GM21723 (cell line): ENCODE data around the gene PTTG2.
"Not testable (repeated sequence)": the region's sequence is repeated elsewhere in the genome, so short reads cannot be mapped to it uniquely, and the experiment has no call there.

Source experiments
- ATAC-seq: cut with Tn5 transposase; IDR thresholded peaks from one replicate; pipeline ENCODE4 v1.9.1; 2021; ENCODE audit warnings: mild to moderate bottlenecking, moderate library complexity; ENCODE audit not compliant: unreplicated experiment

PTTG2 gene

GRCh38 chr4:37953620-37954293, 6.4 kb upstream of the PTTG2 start:
- no peak for ATAC-seq

GRCh38 chr4:37956941-37957340, 3.3 kb upstream of the PTTG2 start:
- no peak for ATAC-seq

DNA sequence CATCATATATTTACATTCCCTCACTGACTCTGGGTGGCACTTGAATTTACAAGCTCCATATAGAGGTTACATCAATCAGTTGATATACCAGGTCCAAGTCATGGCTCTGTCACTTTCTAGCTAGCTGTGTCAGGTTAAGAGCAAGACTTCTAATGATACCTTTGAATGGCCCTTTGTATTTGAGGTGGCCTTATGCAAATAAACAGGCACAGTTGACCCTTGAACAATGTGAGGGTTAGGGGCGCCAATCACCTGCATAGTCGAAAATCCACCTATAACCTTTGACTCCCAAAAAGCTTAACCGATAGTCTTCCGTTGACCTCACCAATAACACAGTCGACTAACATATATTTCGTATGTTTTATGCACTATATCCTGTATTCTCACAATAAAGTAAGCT, 1.3 kb upstream of the PTTG2 start:
- no peak for ATAC-seq

GRCh38 chr4:37960679-37961450, 667 bp downstream of the PTTG2 start:
- ATAC-seq = no peak

GRCh38 chr4:37964734-37965457, 4.7 kb downstream of the PTTG2 start:
- ATAC-seq = peak; percentile 78

- ATAC-seq = no peak
Measured at GRCh38 chr4:37966044-37966443, 5.8 kb downstream of the PTTG2 start.

- no peak for ATAC-seq
Measured at GRCh38 chr4:37967736-37968135, 7.5 kb downstream of the PTTG2 start.

- no peak for ATAC-seq
Measured at GRCh38 chr4:37968747-37969146, 8.5 kb downstream of the PTTG2 start.

DNA sequence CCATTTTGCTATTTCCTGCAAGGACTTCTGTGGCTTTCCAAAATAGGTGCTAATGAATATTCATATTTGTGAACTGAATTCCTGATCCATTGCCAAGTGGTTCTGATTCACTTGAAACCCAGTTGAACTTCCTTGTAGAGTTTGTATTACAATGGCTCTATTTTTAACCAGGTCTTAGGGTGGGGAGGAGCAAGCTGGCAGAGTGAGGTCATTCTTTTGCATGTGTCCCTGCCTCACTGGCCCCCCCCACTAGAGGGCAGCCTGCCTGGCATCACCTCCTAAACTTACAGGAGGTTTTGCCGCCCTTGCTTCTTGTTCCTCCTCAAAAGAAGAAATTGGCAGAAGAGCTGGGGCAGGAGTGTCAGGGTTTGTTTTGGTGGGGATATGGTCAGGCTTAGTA, 10.5 kb downstream of the PTTG2 start:
- ATAC-seq = no peak

DNA sequence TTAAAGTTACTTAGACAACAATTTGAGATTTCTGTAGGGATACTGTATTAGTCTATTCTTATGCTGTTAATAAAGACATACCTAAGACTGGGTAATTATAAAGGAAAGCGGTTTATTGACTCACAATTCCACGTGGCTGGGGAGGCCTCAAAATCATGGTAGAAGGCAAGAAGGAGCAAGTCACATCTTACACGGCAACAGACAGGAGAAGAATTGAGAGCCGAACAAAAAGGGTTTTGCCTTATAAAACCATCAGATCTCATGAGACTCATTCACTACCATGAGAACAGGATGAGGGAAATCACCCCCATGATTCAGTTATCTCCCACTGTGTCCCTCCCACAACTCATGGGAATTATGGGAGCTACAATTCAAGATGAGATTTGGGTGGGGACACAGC, 11.0 kb downstream of the PTTG2 start:
- no peak for ATAC-seq

DNA sequence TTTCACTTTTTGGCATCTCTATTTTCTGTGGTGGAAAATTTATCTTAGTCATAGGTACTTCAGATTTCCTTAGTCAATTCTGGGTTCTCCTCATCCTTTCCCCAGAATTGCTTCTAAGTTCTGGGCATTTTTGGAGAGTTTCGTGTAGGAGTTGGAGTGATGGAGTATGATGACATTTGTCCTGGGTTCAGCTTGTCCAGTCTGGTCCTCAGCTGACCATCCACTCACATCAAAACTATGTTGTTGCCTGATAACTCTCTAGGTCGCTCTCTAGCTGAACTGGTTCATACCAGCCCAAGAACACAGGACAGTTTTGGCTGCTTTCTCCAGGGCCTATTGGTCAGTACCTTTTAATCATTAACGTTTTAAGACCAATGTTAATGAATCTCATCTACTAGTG, 13.2 kb downstream of the PTTG2 start:
- no peak for ATAC-seq

GRCh38 chr4:37975321-37975822, 15.2 kb downstream of the PTTG2 start:
- not testable (repeated sequence) for ATAC-seq

GRCh38 chr4:37976507-37976906, 16.3 kb downstream of the PTTG2 start:
- ATAC-seq = no peak

DNA sequence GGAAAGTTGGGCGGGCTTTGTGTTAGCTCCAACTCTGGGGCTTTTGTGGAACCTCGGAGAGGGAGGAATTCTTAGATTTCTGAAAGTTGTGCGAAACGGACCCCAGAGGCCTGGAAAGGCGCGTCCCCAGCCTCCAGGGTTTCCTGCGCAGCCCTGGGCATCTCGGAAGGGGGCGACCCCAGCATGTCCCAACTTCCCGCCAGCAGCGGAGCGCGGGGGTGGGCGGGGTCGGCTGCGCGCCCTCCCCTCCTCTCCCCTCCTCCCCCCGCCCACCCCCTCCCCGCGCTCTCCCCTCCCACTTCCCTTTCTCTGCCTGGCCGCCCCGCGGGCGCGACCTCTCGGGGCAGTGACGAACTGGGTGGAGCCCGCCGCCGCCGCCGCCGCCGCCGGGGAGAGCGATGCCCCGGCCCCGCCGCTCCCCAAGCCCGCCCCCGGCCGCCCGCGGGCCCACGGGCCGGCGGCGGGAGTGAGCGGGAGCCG, 16.8 kb downstream of the PTTG2 start:
- ATAC-seq = peak; percentile 83

DNA sequence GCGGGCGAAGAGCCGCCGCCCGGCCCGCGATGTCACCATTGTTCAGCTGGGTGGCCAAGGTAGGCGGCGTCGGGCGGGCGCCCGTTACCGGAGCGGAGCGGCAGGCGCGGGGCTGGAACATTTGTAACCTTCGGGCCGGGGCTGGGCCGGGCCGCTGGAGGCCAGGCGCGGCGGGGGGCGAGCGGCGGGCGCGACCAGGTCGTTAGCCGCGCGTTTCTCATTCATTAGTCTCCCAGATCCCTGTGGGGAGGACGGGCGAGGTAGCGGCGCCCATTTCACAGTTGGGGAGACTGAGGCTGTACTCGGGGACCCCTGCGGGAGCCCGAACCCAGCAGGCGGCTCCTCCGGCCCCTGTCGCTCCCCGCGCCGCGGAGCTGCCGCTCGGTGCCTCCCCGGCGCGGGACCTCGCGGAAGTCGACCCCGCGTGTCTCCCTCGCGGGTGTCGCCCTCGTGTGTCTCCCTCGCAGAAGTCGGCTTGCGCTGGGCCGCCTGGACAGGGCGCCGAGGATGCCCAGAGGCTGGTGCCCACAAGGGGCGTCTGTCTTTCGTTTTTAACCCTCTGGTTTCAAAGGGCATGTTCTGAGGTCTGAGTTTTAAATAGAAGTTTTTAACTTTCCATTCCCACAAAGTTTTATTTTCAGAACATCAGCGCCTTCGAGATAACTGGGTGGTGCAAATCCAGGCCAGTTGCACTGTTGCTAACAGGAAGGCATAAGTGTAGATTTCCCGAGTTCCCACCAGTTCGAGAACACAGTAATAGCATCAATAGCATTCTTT, 17.5 kb downstream of the PTTG2 start:
- peak; percentile 67 for ATAC-seq

DNA sequence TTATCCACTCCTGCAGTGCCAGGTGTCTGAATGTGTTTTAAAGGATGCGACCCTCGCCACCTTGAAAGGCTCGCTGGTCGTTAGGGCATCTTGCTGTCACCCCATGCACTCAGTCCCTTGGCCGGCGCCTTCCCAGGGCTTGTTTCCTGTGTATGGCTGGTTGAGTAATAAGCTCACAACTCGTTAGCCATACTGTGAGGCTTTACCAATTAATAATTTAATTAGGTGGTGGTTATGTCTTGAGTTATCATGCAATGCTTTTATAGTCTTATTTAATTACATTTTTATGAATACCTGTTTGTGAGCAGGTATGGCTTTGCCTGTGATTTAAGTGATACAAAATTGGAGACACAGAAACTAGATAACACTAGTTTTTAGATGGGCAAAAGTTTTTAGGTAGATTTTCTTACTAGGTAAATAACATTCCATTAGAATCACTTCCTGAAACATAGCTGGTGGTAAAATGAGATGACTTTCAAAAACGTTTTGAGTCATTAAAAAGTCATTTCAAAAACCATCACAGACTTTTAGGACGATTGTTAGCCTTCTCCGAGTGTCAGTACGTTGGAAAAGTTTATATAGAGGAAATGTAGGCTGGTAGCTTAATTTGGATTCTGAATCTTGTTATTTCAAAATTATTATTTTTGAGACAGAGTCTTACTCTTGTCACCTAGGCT, 18.2 kb downstream of the PTTG2 start:
- ATAC-seq = peak; percentile 35

DNA sequence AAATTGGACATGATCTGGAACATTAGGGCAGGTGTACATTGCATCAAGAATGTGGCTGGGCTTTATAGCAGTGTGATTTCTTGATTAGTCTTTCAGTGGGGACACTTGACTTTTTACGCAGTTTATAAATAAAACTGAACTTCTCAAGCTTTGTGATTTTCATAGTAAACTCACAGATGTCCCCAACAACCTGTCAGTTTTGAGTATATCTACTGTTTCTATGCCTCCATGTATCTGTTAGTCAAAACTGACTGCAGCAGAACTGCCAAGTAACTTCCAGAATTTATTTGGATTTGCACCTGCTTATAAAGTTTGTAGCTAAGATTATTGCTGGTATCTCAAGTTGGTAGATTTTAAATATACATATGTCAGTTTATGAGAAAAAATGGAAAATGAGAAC, 20.0 kb downstream of the PTTG2 start:
- no peak for ATAC-seq

GRCh38 chr4:37981425-37981824, 21.2 kb downstream of the PTTG2 start:
- no peak for ATAC-seq

GRCh38 chr4:37981844-37982720, 21.9 kb downstream of the PTTG2 start:
- no peak for ATAC-seq
